Transverse colon (tissue), 4 donors: ENCODE measurements around the gene AGTPBP1. TPM values are rescaled to one million over a fixed set of nuclear protein-coding genes. Genes with fewer than 3 reads are reported as not detected.
A peak's percentile ranks its signal among the peaks of the same experiment; 100 is the strongest.

Source experiments
- DNase-seq: peaks from one replicate; pipeline ENCODE4 v3.0.0-alpha.2; 2019
- H3K27ac ChIP-seq, 4 donors: fragments of 200-600 bp; sonication (generic); 2 replicates each; pipeline ENCODE4 v1.5.1; 2016 to 2018; ENCODE audit warnings: inconsistent platforms in 4 of 4
- H3K27me3 ChIP-seq: fragments of 200-600 bp; sonication (generic); 2 replicates; pipeline ENCODE4 v1.5.1; 2017; ENCODE audit warnings: inconsistent platforms
- H3K36me3 ChIP-seq, 4 donors: fragments of 200-600 bp; sonication (generic); 2 replicates each; pipeline ENCODE4 v1.5.1; 2017 to 2019; ENCODE audit warnings: inconsistent platforms in 4 of 4
- H3K4me1 ChIP-seq, 4 donors: fragments of 200-600 bp; sonication (generic); 2 replicates each; pipeline ENCODE4 v1.5.1; 2017 to 2020; ENCODE audit warnings: inconsistent platforms in 4 of 4
- H3K4me3 ChIP-seq, 4 donors: fragments of 200-600 bp; sonication (generic); 1 replicate in 1 of 4; 2 replicates in 3 of 4; pipeline versions ENCODE4 v1.5.1 to v1.6.1; 2017 to 2019; ENCODE audit warnings: inconsistent platforms in 4 of 4
- H3K9me3 ChIP-seq, 2 donors: fragments of 200-600 bp; sonication (generic); 2 replicates each; pipeline ENCODE4 v1.5.1; 2017 to 2019; ENCODE audit warnings: inconsistent platforms in 2 of 2
- CTCF ChIP-seq, 5 experiments: fragments of 200-600 bp in 3 of 5; fragments of 450-650 bp in 2 of 5; sonication (generic) in 3 of 5; IDR thresholded peaks; 1 replicate in 2 of 5; 2 replicates in 3 of 5; pipeline ENCODE4 v1.5.1; 2016 to 2017; ENCODE audit warnings: antibody characterized with exemption in 5 of 5, inconsistent platforms in 3 of 5, mild to moderate bottlenecking in 2 of 5, moderate library complexity in 1 of 5
- EP300 ChIP-seq: sonication (generic); formaldehyde crosslinking; IDR thresholded peaks from one replicate; pipeline ENCODE4 v1.6.1; 2017; ENCODE audit warnings: antibody characterized with exemption, low read depth
- POLR2A ChIP-seq: fragments of 450-650 bp; IDR thresholded peaks from one replicate; pipeline ENCODE4 v1.6.1; 2016; ENCODE audit warnings: antibody characterized with exemption, mild to moderate bottlenecking, moderate library complexity
- POLR2AphosphoS5 ChIP-seq, 3 donors: sonication (generic); formaldehyde crosslinking; IDR thresholded peaks; one replicate each; pipeline ENCODE4 v1.6.1; 2016; ENCODE audit warnings: antibody characterized with exemption in 3 of 3
- WGBS, 2 donors: methylation state at CpG; one replicate each; pipeline ENCODE4 v1.1.5; 2018; ENCODE audit warnings: low coverage in 1 of 2; 5-methylcytosine and 5-hydroxymethylcytosine counted together
- in situ Hi-C, 4 donors: fragments of 200-750 bp; cut with MboI; loops; one replicate each; pipeline versions ENCODE4 v1.15.0 to v1.15.1; 2017; ENCODE audit warnings: low sequenced_read_pairs in 3 of 4, low pct_ligation_motif_present in 1 of 4, low pct_unique_long_range_greater_than_20kb in 1 of 4
- intact Hi-C: fragments of 100-400 bp; cut with DNase I; formaldehyde crosslinking; loops from one replicate; pipeline ENCODE4 v1.15.1; 2023; ENCODE audit warnings: low total_unique reads
- total RNA-seq, 4 donors: library from RNA; depleted of rRNA; stranded (reverse); fragments of >200 nt; gene quantifications; one replicate each; pipeline ENCODE4 v1.1.0, GENCODE V29; 2016

Gene AGTPBP1
- total RNA-seq, 4 donors from 2014 or later, result 4.1 to 21.0 (median 15.4) TPM

- no peak for TF ChIP-seq EP300
- TF ChIP-seq CTCF (IDR thresholded peaks at IDR 0.05), result no peak
- TF ChIP-seq POLR2A, result no peak
- no peak for TF ChIP-seq POLR2AphosphoS5 (IDR thresholded peaks at IDR 0.05)
- no peaks in the 10 kb centered on the region for H3K27me3 ChIP-seq
- in situ Hi-C loops (no loop called here), intact Hi-C loops (no loop called here)
- peaks cover 0 to 4% (median 0%) of the 10 kb centered on the region in 4 donors for H3K4me1 ChIP-seq
- no peak overlapping the region for H3K4me3 ChIP-seq
- DNase-seq, result no peak
- H3K36me3 ChIP-seq, result no peaks in the 10 kb centered on the region
- no peaks in the 10 kb centered on the region for H3K9me3 ChIP-seq
- 65 to 74% methylated on average over 4 to 5 of the region's 5 CpGs for WGBS, 2 donors
- H3K27ac ChIP-seq, result peak overlapping the region in 1 of 4 donors; percentile 16
These were observed 25.5 kb downstream of the AGTPBP1 start for GRCh38 chr9:85716031-85716877.

GRCh38 chr9:85715587-85715986 is 26.2 kb downstream of the AGTPBP1 start:
- no peaks in the 10 kb centered on the region for H3K9me3 ChIP-seq
- H3K27ac ChIP-seq, result peak overlapping the region in 1 of 4 donors; percentile 16
- H3K4me1 ChIP-seq, result peaks cover 0 to 4% (median 0%) of the 10 kb centered on the region in 4 donors
- DNase-seq, result no peak
- H3K4me3 ChIP-seq, result no peak overlapping the region
- no peak for TF ChIP-seq EP300
- TF ChIP-seq POLR2AphosphoS5 (IDR thresholded peaks at IDR 0.05), result no peak
- TF ChIP-seq CTCF (IDR thresholded peaks at IDR 0.05), result no peak
- TF ChIP-seq POLR2A, result no peak
- intact Hi-C loops, result no loop called here
- no peaks in the 10 kb centered on the region for H3K36me3 ChIP-seq
- 46 to 71% methylated on average over 1 to 2 of the region's 2 CpGs for WGBS, 2 donors
- in situ Hi-C loops, result no loop called here
- no peaks in the 10 kb centered on the region for H3K27me3 ChIP-seq

GRCh38 chr9:85713897-85714296 is 27.9 kb downstream of the AGTPBP1 start:
- intact Hi-C loops, result no loop called here
- WGBS, 2 donors, result 80 to 91% methylated on average over 2 of the region's 2 CpGs
- no peaks in the 10 kb centered on the region for H3K36me3 ChIP-seq

GRCh38 chr9:85704744-85705143 is 37.0 kb downstream of the AGTPBP1 start:
- H3K4me1 ChIP-seq, result no peaks in the 10 kb centered on the region
- H3K4me3 ChIP-seq, result no peak overlapping the region
- no peaks in the 10 kb centered on the region for H3K9me3 ChIP-seq
- TF ChIP-seq CTCF (IDR thresholded peaks at IDR 0.05) (no peak), EP300 (no peak), POLR2A (no peak), POLR2AphosphoS5 (IDR thresholded peaks at IDR 0.05) (no peak)
- no peak for DNase-seq
- H3K27me3 ChIP-seq, result no peaks in the 10 kb centered on the region
- 91 to 94% methylated on average over 2 of the region's 2 CpGs for WGBS, 2 donors
- no peak overlapping the region for H3K27ac ChIP-seq
- intact Hi-C loops (no loop called here), in situ Hi-C loops (no loop called here)
- no peaks in the 10 kb centered on the region for H3K36me3 ChIP-seq

More at GRCh38 chr9:85713897-85714296, 27.9 kb downstream of the AGTPBP1 start:
- Histone ChIP-seq H3K4me3 (no peak overlapping the region), H3K27ac (no peak overlapping the region), H3K9me3 (no peaks in the 10 kb centered on the region), H3K4me1 (peaks cover 0 to 4% (median 0%) of the 10 kb centered on the region in 4 donors), H3K27me3 (no peaks in the 10 kb centered on the region)
- in situ Hi-C loops, result no loop called here
- DNase-seq, result no peak
- no peak for TF ChIP-seq CTCF (IDR thresholded peaks at IDR 0.05)
- TF ChIP-seq POLR2AphosphoS5 (IDR thresholded peaks at IDR 0.05), result no peak
